HepG2 (cell line): ENCODE results near the gene LCP2. TPM values are rescaled to one million over a fixed set of nuclear protein-coding genes. Genes with fewer than 3 reads are reported as not detected.

Experiments used
- ATAC-seq: fragments of 200-7000 bp; cut with Tn5 transposase; 3 replicates; pipeline ENCODE4 v1.9.1; 2020; ENCODE audit warnings: mild to moderate bottlenecking, moderate library complexity
- BruUV-seq: library from RNA; stranded (reverse); fragments of 400-500 nt; replicated peaks from 2 replicates; lab custom pipeline; 2021; lab: Mats Ljungman, UMichigan
- CTCF ChIA-PET: fragments of 300-600 bp; formaldehyde crosslinking; extraction: SDS; loops from one replicate; lab custom pipeline; 2021; ENCODE audit warnings: low total read pairs, inconsistent platforms, low intra/inter-chr PET ratio; lab: Yijun Ruan, JAX
- POLR2A ChIA-PET: fragments of 350-600 bp; sonication (Branson Sonifier 250); formaldehyde crosslinking; loops from one replicate; lab custom pipeline; 2020; ENCODE audit warnings: antibody characterized with exemption, inconsistent platforms; lab: Yijun Ruan, JAX
- DNase-seq: peaks from one replicate; pipeline ENCODE4 v3.0.0-alpha.2; 2015; ENCODE audit warnings: low spot score
- FAIRE-seq: peaks from 3 replicates; lab custom pipeline; 2011; peaks lifted over from hg19 to GRCh38; lab: Jason Lieb, UNC
- H2AFZ ChIP-seq: one replicate; pipeline ENCODE4 v1.6.1; 2011; ENCODE audit warnings: low read length, inconsistent platforms
- H3K27ac ChIP-seq: fragments of 300-600 bp; 3 replicates; pipeline ENCODE4 v1.8.0; 2011; ENCODE audit warnings: mixed run types, mild to moderate bottlenecking, mixed read lengths, low read length, inconsistent platforms; ENCODE audit not compliant: insufficient read depth; ENCODE audit errors: extremely low read length
- H3K27me3 ChIP-seq, 2 experiments: fragments of 200-600 bp in 1 of 2; 2 replicates in 1 of 2; 3 replicates in 1 of 2; pipeline versions ENCODE4 v1.6.0 to v1.8.0; 2011; ENCODE audit warnings: low read length in 2 of 2, mild to moderate bottlenecking in 2 of 2, moderate library complexity in 2 of 2, inconsistent platforms in 1 of 2; ENCODE audit not compliant: insufficient read depth in 2 of 2, control insufficient read depth in 1 of 2
- H3K36me3 ChIP-seq, 2 experiments: fragments of 200-600 bp in 1 of 2; replicated peaks in 1 of 2; 2 replicates in 1 of 2; 3 replicates in 1 of 2; pipeline versions ENCODE4 v1.5.1 to v1.8.0; 2011; ENCODE audit warnings: low read length in 2 of 2, inconsistent platforms in 1 of 2; ENCODE audit not compliant: insufficient read depth in 2 of 2, control insufficient read depth in 1 of 2
- H3K4me1 ChIP-seq: 2 replicates; pipeline ENCODE4 v1.5.1; 2012; ENCODE audit warnings: low read length, inconsistent platforms; ENCODE audit not compliant: insufficient read depth
- H3K4me2 ChIP-seq: 2 replicates; pipeline ENCODE4 v1.6.0; 2011; ENCODE audit warnings: low read depth, low read length, inconsistent platforms
- H3K4me3 ChIP-seq, 3 experiments: fragments of 200-600 bp in 1 of 3; sonication (generic), shearing (Covaris generic) in 1 of 3; replicated peaks in 1 of 3; 2 replicates each; pipeline ENCODE4 v1.5.1; 2011 to 2016; ENCODE audit warnings: low read length in 3 of 3, inconsistent platforms in 2 of 3, low read depth in 2 of 3, mild to moderate bottlenecking in 2 of 3, control low read depth in 1 of 3, mixed read lengths in 1 of 3; ENCODE audit not compliant: insufficient read depth in 1 of 3
- H3K79me2 ChIP-seq: one replicate; pipeline ENCODE4 v1.6.1; 2011; ENCODE audit warnings: low read length, inconsistent platforms; ENCODE audit not compliant: insufficient read depth
- H3K9ac ChIP-seq: 2 replicates; pipeline ENCODE4 v1.6.0; 2011; ENCODE audit warnings: mild to moderate bottlenecking, low read depth, low read length, inconsistent platforms; ENCODE audit not compliant: insufficient read depth
- H3K9me3 ChIP-seq: 2 replicates; pipeline ENCODE4 v1.5.1; 2012; ENCODE audit warnings: mild to moderate bottlenecking, low read length
- H4K20me1 ChIP-seq: 2 replicates; pipeline ENCODE4 v1.6.0; 2011; ENCODE audit warnings: inconsistent platforms, mild to moderate bottlenecking, low read length, moderate library complexity; ENCODE audit not compliant: insufficient read depth
- AKAP8 ChIP-seq: sonication (generic); formaldehyde crosslinking; IDR thresholded peaks from 2 replicates; pipeline ENCODE4 v1.5.1; 2020; ENCODE audit warnings: mild to moderate bottlenecking, missing genetic modification reagents
- ARNT2 ChIP-seq: sonication (generic); formaldehyde crosslinking; IDR thresholded peaks from 2 replicates; pipeline ENCODE4 v1.8.0; 2022; ENCODE audit warnings: mild to moderate bottlenecking, low read depth, missing genetic modification reagents, moderate library complexity
- ATF1 ChIP-seq: IDR thresholded peaks from 2 replicates; pipeline ENCODE4 v1.6.1; 2016; ENCODE audit warnings: mild to moderate bottlenecking, control low read depth
- MEF2D ChIP-seq: sonication (generic); formaldehyde crosslinking; IDR thresholded peaks from 2 replicates; pipeline ENCODE4 v1.5.1; 2020; ENCODE audit warnings: mild to moderate bottlenecking, missing genetic modification reagents
- PCBP2 ChIP-seq: fragments of 200-400 bp; formaldehyde crosslinking; optimal IDR thresholded peaks from 2 replicates; pipeline ENCODE3; 2018; ENCODE audit warnings: low read length, low read depth; ENCODE audit not compliant: poor library complexity, severe bottlenecking
- PRDM15 ChIP-seq: sonication (generic); formaldehyde crosslinking; IDR thresholded peaks from 2 replicates; pipeline ENCODE4 v1.4.0; 2020; ENCODE audit warnings: missing genetic modification reagents
- RARA ChIP-seq: IDR thresholded peaks from 2 replicates; pipeline ENCODE4 v1.6.1; 2016; ENCODE audit warnings: missing genetic modification reagents, missing compliant biosample characterization
- SMC3 ChIP-seq: IDR thresholded peaks from 2 replicates; pipeline ENCODE4 v1.6.1; 2011; ENCODE audit warnings: low read length, improper control_type of control experiment
- TCF7 ChIP-seq: sonication (generic); IDR thresholded peaks from 2 replicates; pipeline ENCODE4 v1.6.1; 2016; ENCODE audit warnings: antibody characterized with exemption, low read depth
- THRA ChIP-seq: sonication (generic); formaldehyde crosslinking; IDR thresholded peaks from 2 replicates; pipeline ENCODE4 v1.4.0; 2020; ENCODE audit warnings: missing genetic modification reagents, borderline replicate concordance
- ZBTB49 ChIP-seq: sonication (generic); formaldehyde crosslinking; IDR thresholded peaks from 2 replicates; pipeline ENCODE4 v1.4.0; 2020; ENCODE audit warnings: missing genetic modification reagents, borderline replicate concordance
- ZNF20 ChIP-seq: sonication (generic); formaldehyde crosslinking; IDR thresholded peaks from 2 replicates; pipeline ENCODE4 v1.4.0; 2020; ENCODE audit warnings: mild to moderate bottlenecking, moderate library complexity, missing genetic modification reagents
- ZNF225 ChIP-seq: sonication (generic); formaldehyde crosslinking; IDR thresholded peaks from 2 replicates; pipeline ENCODE4 v1.4.0; 2020; ENCODE audit warnings: mild to moderate bottlenecking, missing genetic modification reagents
- ZNF709 ChIP-seq: sonication (generic); formaldehyde crosslinking; IDR thresholded peaks from 2 replicates; pipeline ENCODE4 v1.5.0; 2020; ENCODE audit warnings: mild to moderate bottlenecking, missing genetic modification reagents
- ZNF766 ChIP-seq: sonication (generic); formaldehyde crosslinking; IDR thresholded peaks from 2 replicates; pipeline ENCODE4 v1.5.0; 2020; ENCODE audit warnings: missing genetic modification reagents, borderline replicate concordance
- WGBS: methylation state at CpG from one replicate; pipeline ENCODE4 v1.1.6; 2017; ENCODE audit warnings: low lambda C conversion rate; 5-methylcytosine and 5-hydroxymethylcytosine counted together
- in situ Hi-C: cut with HindIII; loops from 2 replicates; pipeline ENCODE4 v1.10.0; 2017; ENCODE audit warnings: low pct_unique_long_range_greater_than_20kb; ENCODE audit not compliant: extremely low pct_ligation_motif_present
- intact Hi-C: fragments of 100-400 bp; cut with micrococcal nuclease; formaldehyde crosslinking; loops from one replicate; pipeline ENCODE4 v1.10.0; 2022; ENCODE audit not compliant: unreplicated experiment
- polyA plus RNA-seq, 8 experiments: library from polyadenylated mRNA; depleted of rRNA in 3 of 8; stranded (reverse) in 7 of 8; unstranded in 1 of 8; fragments of >200 nt; fragmentation: Illumina TruSeq in 4 of 8; extraction: Trizol in 4 of 8; gene quantifications; 2 replicates each; pipeline versions ENCODE4 v1.2.1 to v1.2.3, GENCODE V29; 2011 to 2016; ENCODE audit warnings: low read depth in 4 of 8, missing spikeins in 1 of 8, mixed read lengths in 1 of 8; ENCODE audit not compliant: insufficient read depth in 1 of 8
- total RNA-seq, 5 experiments: library from RNA; depleted of rRNA; stranded (reverse); fragments of >200 nt; fragmentation: Illumina TruSeq; extraction: Trizol; gene quantifications; 2 replicates each; pipeline ENCODE4 v1.2.3, GENCODE V29; 2016; ENCODE audit warnings: low read depth in 1 of 5

LCP2 gene
- total and polyA plus RNA-seq, 2 of the 13 experiments (the other 11 are each of a cell fraction or from before 2014, with no cell fraction given): not detected

- TF ChIP-seq ZNF20 (CRISPR knock-in tag): no peak
Measured at GRCh38 chr5:170270293-170271069, 27.1 kb downstream of the LCP2 start (continued).

- no peaks in the 10 kb centered on the region for H3K9me3 ChIP-seq
- DNase-seq (no peak), FAIRE-seq (no peak), ATAC-seq (no peak)
- ChIA-PET CTCF (no interaction called here), POLR2A (no interaction called here)
- H3K4me1 ChIP-seq: no peaks in the 10 kb centered on the region
- in situ Hi-C loops (loop anchor here (10.0 kb wide), 1 partner anchor 135 kb away; no protein-coding TSS in a partner anchor), intact Hi-C loops (loop anchor here (2.0 to 5.0 kb wide), 2 partner anchors 151 to 353 kb away; no protein-coding TSS in a partner anchor)
- no peaks in the 10 kb centered on the region for H3K36me3 ChIP-seq
- BruUV-seq: no TSS peak
- H3K79me2 ChIP-seq: no peaks in the 10 kb centered on the region
- no peak overlapping the region for H3K4me3 ChIP-seq
- peaks cover 1 to 15% of the 10 kb centered on the region in 2 experiments; a peak in 2 of 5 replicates for H3K27me3 ChIP-seq
- no peak overlapping the region for H3K4me2 ChIP-seq
- no peak overlapping the region for H2AFZ ChIP-seq
- H4K20me1 ChIP-seq: no peaks in the 10 kb centered on the region
- no peak overlapping the region for H3K27ac ChIP-seq
- no peak overlapping the region for H3K9ac ChIP-seq
- WGBS: 13% methylated on average over 7 of the region's 7 CpGs
- TF ChIP-seq PRDM15 (CRISPR knock-in tag) (no peak), ZNF709 (CRISPR knock-in tag) (no peak), SMC3 (no peak), ZBTB49 (no peak), RARA (CRISPR knock-in tag) (no peak), MEF2D (CRISPR knock-in tag) (no peak), AKAP8 (no peak), TCF7 (no peak), THRA (CRISPR knock-in tag) (no peak), PCBP2 (no peak), ZNF225 (CRISPR knock-in tag) (no peak), ZNF766 (CRISPR knock-in tag) (no peak), ATF1 (no peak), ARNT2 (CRISPR knock-in tag) (no peak)
Measured at GRCh38 chr5:170269579-170269978, 28.0 kb downstream of the LCP2 start.
